ENCODE results near the gene APOBR. TPM values are rescaled to one million over a fixed set of nuclear protein-coding genes. Genes with fewer than 3 reads are reported as not detected.
A peak's percentile ranks its signal among the peaks of the same experiment; 100 is the strongest.
"Not testable (repeated sequence)": the region's sequence is repeated elsewhere in the genome, so short reads cannot be mapped to it uniquely, and the experiment has no call there.

Gene APOBR
- polyA plus RNA-seq, 3 donors, result 1.9 to 48.6 (median 3.8) TPM

DNA sequence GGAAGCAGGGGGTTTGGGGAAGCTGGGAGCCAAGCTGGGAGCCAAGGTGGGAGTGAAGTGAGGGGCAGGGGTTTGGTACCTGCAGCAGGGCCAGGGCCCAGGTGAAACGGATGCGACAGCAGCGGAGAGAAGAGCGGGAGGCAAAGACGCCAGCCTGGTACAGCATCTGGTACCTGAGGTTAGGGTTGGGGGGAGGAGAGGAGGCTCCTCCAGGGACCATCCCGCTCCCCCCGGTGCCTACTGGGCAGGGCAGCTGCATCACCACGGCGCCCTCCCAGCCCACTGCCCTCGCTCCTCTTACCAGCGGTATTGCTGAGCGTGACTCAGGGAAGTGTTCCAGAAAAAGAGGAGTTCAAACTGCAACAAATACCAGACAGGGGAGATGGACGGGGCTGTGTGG lies 12.4 kb upstream of the APOBR start:
- H3K36me3 Mint-ChIP-seq, result peaks cover 57 to 89% of the 10 kb centered on the region in 2 donors
- Histone ChIP-seq H3K9ac (ENCODE audit: insufficient read depth, low read length, poor library complexity, severe bottlenecking) (no peak overlapping the region), H3K9me3 (replicated peaks in 1 of 2; ENCODE audit: control insufficient read depth in 1 of 2, insufficient read depth in 1 of 2, low read length in 2 of 2) (no peaks in the 10 kb centered on the region)

DNA sequence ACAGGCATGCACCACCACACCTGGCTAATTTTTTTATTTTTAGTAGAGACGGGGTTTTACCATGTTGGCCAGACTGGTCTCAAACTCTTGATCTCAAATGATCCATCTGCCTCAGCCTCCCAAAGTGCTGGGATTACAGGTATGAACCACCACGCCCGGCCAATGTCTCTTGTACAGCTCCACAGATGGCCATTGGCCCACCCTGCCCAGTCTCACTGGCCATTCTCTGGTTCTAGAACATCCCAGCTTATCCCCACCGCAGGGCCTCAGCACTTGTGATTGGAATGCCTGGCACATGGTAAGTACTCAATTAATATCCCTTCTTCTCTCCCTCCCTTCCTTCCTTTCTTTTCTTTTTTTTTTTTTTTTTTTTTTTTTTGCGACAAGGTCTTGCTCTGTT lies 11.1 kb upstream of the APOBR start:
- intact Hi-C loops (cut with micrococcal nuclease); H3K9ac ChIP-seq (ENCODE audit: insufficient read depth, low read length, poor library complexity, severe bottlenecking); H3K27me3 Mint-ChIP-seq (ENCODE audit: low read depth in 3 of 3); H3K9me3 ChIP-seq (replicated peaks in 1 of 2; ENCODE audit: control insufficient read depth in 1 of 2, insufficient read depth in 1 of 2, low read length in 2 of 2); H3K4me3 ChIP-seq (replicated peaks in 1 of 3; ENCODE audit: low read depth in 2 of 3, low read length in 3 of 3); H2AFZ ChIP-seq (ENCODE audit: insufficient read depth, low read depth, low read length, poor library complexity, severe bottlenecking); H3K27ac ChIP-seq (ENCODE audit: low read depth in 1 of 2, low read length in 2 of 2); H3K4me1 Mint-ChIP-seq; H3K4me1 ChIP-seq (ENCODE audit: control insufficient read depth in 1 of 2, insufficient read depth in 2 of 2, low read length in 2 of 2); H3K4me2 ChIP-seq (replicated peaks; ENCODE audit: extremely low read depth, low read length, poor library complexity, severe bottlenecking); H3K4me3 Mint-ChIP-seq; H3K27me3 ChIP-seq (ENCODE audit: control insufficient read depth in 2 of 2, insufficient read depth in 2 of 2, low read length in 2 of 2); H3K9me3 Mint-ChIP-seq; DNase-seq: not testable (repeated sequence)
- Histone ChIP-seq H3K36me3 (replicated peaks in 1 of 2; ENCODE audit: control insufficient read depth in 1 of 2, insufficient read depth in 2 of 2, low read length in 2 of 2) (peaks cover 73 to 90% of the 10 kb centered on the region in 2 donors), H4K20me1 (ENCODE audit: insufficient read depth, low read length) (peaks cover 63% of the 10 kb centered on the region), H3K79me2 (ENCODE audit: insufficient read depth, low read length) (peaks cover 20% of the 10 kb centered on the region)
- peaks cover 59 to 89% of the 10 kb centered on the region in 2 donors for H3K36me3 Mint-ChIP-seq
- WGBS (ENCODE audit: insufficient coverage), result 96% methylated on average over 4 of the region's 5 CpGs
- H3K27ac Mint-ChIP-seq, result peak overlapping the region in 3 of 7 donors; percentile 26 to 50 (median 37)

More for the DNA sequence above, 12.4 kb upstream of the APOBR start:
- H3K4me1 ChIP-seq (ENCODE audit: control insufficient read depth in 1 of 2, insufficient read depth in 2 of 2, low read length in 2 of 2), result peaks cover 5 to 9% of the 10 kb centered on the region in 2 donors
- Mint-ChIP-seq H3K4me3 (no peak overlapping the region), H3K4me1 (peaks cover 2% of the 10 kb centered on the region), H3K27ac (peak overlapping the region in 2 of 7 donors; percentile 79 to 81), H3K27me3 (ENCODE audit: low read depth in 3 of 3) (no peaks in the 10 kb centered on the region), H3K9me3 (peaks cover 0 to 3% (median 0%) of the 10 kb centered on the region in 7 donors)
- 98% methylated on average over 11 of the region's 13 CpGs for WGBS (ENCODE audit: insufficient coverage)
- H3K4me3 ChIP-seq (replicated peaks in 1 of 3; ENCODE audit: low read depth in 2 of 3, low read length in 3 of 3), result no peak overlapping the region
- TF ChIP-seq, protein P1, sequence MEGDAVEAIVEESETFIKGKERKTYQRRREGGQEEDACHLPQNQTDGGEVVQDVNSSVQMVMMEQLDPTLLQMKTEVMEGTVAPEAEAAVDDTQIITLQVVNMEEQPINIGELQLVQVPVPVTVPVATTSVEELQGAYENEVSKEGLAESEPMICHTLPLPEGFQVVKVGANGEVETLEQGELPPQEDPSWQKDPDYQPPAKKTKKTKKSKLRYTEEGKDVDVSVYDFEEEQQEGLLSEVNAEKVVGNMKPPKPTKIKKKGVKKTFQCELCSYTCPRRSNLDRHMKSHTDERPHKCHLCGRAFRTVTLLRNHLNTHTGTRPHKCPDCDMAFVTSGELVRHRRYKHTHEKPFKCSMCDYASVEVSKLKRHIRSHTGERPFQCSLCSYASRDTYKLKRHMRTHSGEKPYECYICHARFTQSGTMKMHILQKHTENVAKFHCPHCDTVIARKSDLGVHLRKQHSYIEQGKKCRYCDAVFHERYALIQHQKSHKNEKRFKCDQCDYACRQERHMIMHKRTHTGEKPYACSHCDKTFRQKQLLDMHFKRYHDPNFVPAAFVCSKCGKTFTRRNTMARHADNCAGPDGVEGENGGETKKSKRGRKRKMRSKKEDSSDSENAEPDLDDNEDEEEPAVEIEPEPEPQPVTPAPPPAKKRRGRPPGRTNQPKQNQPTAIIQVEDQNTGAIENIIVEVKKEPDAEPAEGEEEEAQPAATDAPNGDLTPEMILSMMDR (IDR thresholded peaks at IDR 0.05), result no peak
- H3K27ac ChIP-seq (ENCODE audit: low read depth in 1 of 2, low read length in 2 of 2), result no peak overlapping the region
- no peak overlapping the region for H2AFZ ChIP-seq (ENCODE audit: insufficient read depth, low read depth, low read length, poor library complexity, severe bottlenecking)
- H3K27me3 ChIP-seq (ENCODE audit: control insufficient read depth in 2 of 2, insufficient read depth in 2 of 2, low read length in 2 of 2), result no peaks in the 10 kb centered on the region
- H3K36me3 ChIP-seq (replicated peaks in 1 of 2; ENCODE audit: control insufficient read depth in 1 of 2, insufficient read depth in 2 of 2, low read length in 2 of 2), result peaks cover 69 to 92% of the 10 kb centered on the region in 2 donors
- peaks cover 68% of the 10 kb centered on the region for H4K20me1 ChIP-seq (ENCODE audit: insufficient read depth, low read length)
- H3K4me2 ChIP-seq (replicated peaks; ENCODE audit: extremely low read depth, low read length, poor library complexity, severe bottlenecking), result no peak overlapping the region
- intact Hi-C loops (cut with micrococcal nuclease), result no loop called here
- peaks cover 10% of the 10 kb centered on the region for H3K79me2 ChIP-seq (ENCODE audit: insufficient read depth, low read length)
- DNase-seq, result no peak

Measured in CD14-positive monocyte (primary cell).